ENCODE data around the gene HDAC9. TPM values are rescaled to one million over a fixed set of nuclear protein-coding genes. Genes with fewer than 3 reads are reported as not detected.
A peak's percentile ranks its signal among the peaks of the same experiment; 100 is the strongest.

Gene HDAC9
- polyA plus RNA-seq, 3 donors = 41.7 to 51.2 (median 44.2) TPM

GRCh38 chr7:18471476-18472160 lies 23.9 kb upstream of the HDAC9 start:
- intact Hi-C loops (cut with micrococcal nuclease) = no loop called here
- peaks cover 66% of the 10 kb centered on the region for H3K79me2 ChIP-seq (ENCODE audit: insufficient read depth, low read length)

GRCh38 chr7:18472161-18472483 lies 23.4 kb upstream of the HDAC9 start:
- Mint-ChIP-seq H3K9me3 (no peaks in the 10 kb centered on the region), H3K27ac (peak overlapping the region in 1 of 7 donors; percentile 1), H3K36me3 (peaks cover 7 to 13% of the 10 kb centered on the region in 2 donors), H3K4me3 (no peak overlapping the region), H3K27me3 (ENCODE audit: low read depth in 3 of 3) (no peaks in the 10 kb centered on the region), H3K4me1 (no peaks in the 10 kb centered on the region)
- Histone ChIP-seq H3K4me3 (replicated peaks in 1 of 3; ENCODE audit: low read depth in 2 of 3, low read length in 3 of 3) (no peak overlapping the region), H2AFZ (ENCODE audit: insufficient read depth, low read depth, low read length, poor library complexity, severe bottlenecking) (no peak overlapping the region), H3K4me2 (replicated peaks; ENCODE audit: extremely low read depth, low read length, poor library complexity, severe bottlenecking) (no peak overlapping the region), H4K20me1 (ENCODE audit: insufficient read depth, low read length) (peaks cover 94% of the 10 kb centered on the region), H3K36me3 (replicated peaks in 1 of 2; ENCODE audit: control insufficient read depth in 1 of 2, insufficient read depth in 2 of 2, low read length in 2 of 2) (peaks cover 2 to 8% of the 10 kb centered on the region in 2 donors), H3K9ac (ENCODE audit: insufficient read depth, low read length, poor library complexity, severe bottlenecking) (no peak overlapping the region), H3K9me3 (replicated peaks in 1 of 2; ENCODE audit: control insufficient read depth in 1 of 2, insufficient read depth in 1 of 2, low read length in 2 of 2) (no peaks in the 10 kb centered on the region), H3K4me1 (ENCODE audit: control insufficient read depth in 1 of 2, insufficient read depth in 2 of 2, low read length in 2 of 2) (no peaks in the 10 kb centered on the region), H3K27ac (ENCODE audit: low read depth in 1 of 2, low read length in 2 of 2) (no peak overlapping the region), H3K27me3 (ENCODE audit: control insufficient read depth in 2 of 2, insufficient read depth in 2 of 2, low read length in 2 of 2) (no peaks in the 10 kb centered on the region), H3K79me2 (ENCODE audit: insufficient read depth, low read length) (peaks cover 67% of the 10 kb centered on the region)
- no peak for TF ChIP-seq CTCF (IDR thresholded peaks at IDR 0.05)
- intact Hi-C loops (cut with micrococcal nuclease) = no loop called here
- WGBS (ENCODE audit: insufficient coverage) = 87% methylated on average over 2 of the region's 2 CpGs
- no peak for DNase-seq

More at GRCh38 chr7:18471476-18472160, 23.9 kb upstream of the HDAC9 start:
- Mint-ChIP-seq H3K9me3 (no peaks in the 10 kb centered on the region), H3K4me3 (no peak overlapping the region), H3K4me1 (no peaks in the 10 kb centered on the region), H3K27me3 (ENCODE audit: low read depth in 3 of 3) (no peaks in the 10 kb centered on the region), H3K36me3 (peaks cover 7 to 14% of the 10 kb centered on the region in 2 donors), H3K27ac (peak overlapping the region in 2 of 7 donors; percentile 6 to 10)
- peaks cover 2 to 8% of the 10 kb centered on the region in 2 donors for H3K36me3 ChIP-seq (replicated peaks in 1 of 2; ENCODE audit: control insufficient read depth in 1 of 2, insufficient read depth in 2 of 2, low read length in 2 of 2)
- no peak for TF ChIP-seq CTCF (IDR thresholded peaks at IDR 0.05)
- H4K20me1 ChIP-seq (ENCODE audit: insufficient read depth, low read length) = peaks cover 94% of the 10 kb centered on the region
- H3K4me1 ChIP-seq (ENCODE audit: control insufficient read depth in 1 of 2, insufficient read depth in 2 of 2, low read length in 2 of 2) = no peaks in the 10 kb centered on the region
- H3K4me3 ChIP-seq (replicated peaks in 1 of 3; ENCODE audit: low read depth in 2 of 3, low read length in 3 of 3) = no peak overlapping the region
- H3K4me2 ChIP-seq (replicated peaks; ENCODE audit: extremely low read depth, low read length, poor library complexity, severe bottlenecking) = no peak overlapping the region
- no peak overlapping the region for H3K9ac ChIP-seq (ENCODE audit: insufficient read depth, low read length, poor library complexity, severe bottlenecking)
- DNase-seq = no peak
- H3K27ac ChIP-seq (ENCODE audit: low read depth in 1 of 2, low read length in 2 of 2) = no peak overlapping the region
- no peaks in the 10 kb centered on the region for H3K9me3 ChIP-seq (replicated peaks in 1 of 2; ENCODE audit: control insufficient read depth in 1 of 2, insufficient read depth in 1 of 2, low read length in 2 of 2)
- H2AFZ ChIP-seq (ENCODE audit: insufficient read depth, low read depth, low read length, poor library complexity, severe bottlenecking) = no peak overlapping the region
- no peaks in the 10 kb centered on the region for H3K27me3 ChIP-seq (ENCODE audit: control insufficient read depth in 2 of 2, insufficient read depth in 2 of 2, low read length in 2 of 2)
